ENCODE results near the gene NFASC.

- TF ChIP-seq ZNF184 (tag by site-specific recombination; IDR thresholded peaks at IDR 0.05) (no peak), ZNF830 (tag by site-specific recombination; IDR thresholded peaks at IDR 0.05; ENCODE audit: low read depth) (no peak), YY2 (tag by site-specific recombination; IDR thresholded peaks at IDR 0.05) (no peak), ZFP3 (tag by site-specific recombination; IDR thresholded peaks at IDR 0.05; ENCODE audit: low read depth) (no peak), CTCF (tag by site-specific recombination; IDR thresholded peaks at IDR 0.05) (no peak), INSM2 (tag by site-specific recombination; IDR thresholded peaks at IDR 0.05) (no peak), ELK4 (IDR thresholded peaks at IDR 0.05; ENCODE audit: borderline replicate concordance, low read depth, low read length) (no peak), ZIC2 (tag by site-specific recombination; IDR thresholded peaks at IDR 0.05) (no peak), ZNF280D (tag by site-specific recombination; IDR thresholded peaks at IDR 0.05) (no peak), REST (tag by site-specific recombination; IDR thresholded peaks at IDR 0.05) (no peak)
Observed at GRCh38 chr1:205068457-205069040, 197.9 kb downstream of the NFASC start.
